Memory B cell (primary cell): ENCODE data around the gene RHEBL1.
A peak's percentile ranks its signal among the peaks of the same experiment; 100 is the strongest.

Experiments
- ATAC-seq: fragments of 150-1000 bp; cut with Tn5 transposase; 2 replicates; pipeline ENCODE4 v1.10.0; 2021; ENCODE audit warnings: low read depth, mild to moderate bottlenecking, moderate library complexity
- DNase-seq, 2 donors: peaks; one replicate each; pipeline ENCODE4 v3.0.0; 2022; ENCODE audit warnings: low spot score in 2 of 2
- H3K27ac Mint-ChIP-seq: one replicate; pipeline ENCODE4 v1.8.0; 2022; ENCODE audit warnings: mild to moderate bottlenecking, moderate library complexity, mixed read lengths
- H3K27me3 Mint-ChIP-seq: one replicate; pipeline ENCODE4 v1.8.0; 2022; ENCODE audit warnings: mixed read lengths
- H3K36me3 Mint-ChIP-seq: one replicate; pipeline ENCODE4 v1.8.0; 2022; ENCODE audit warnings: mild to moderate bottlenecking, mixed read lengths
- H3K4me1 Mint-ChIP-seq: one replicate; pipeline ENCODE4 v1.8.0; 2022; ENCODE audit warnings: mixed read lengths
- H3K4me3 Mint-ChIP-seq: one replicate; pipeline ENCODE4 v1.8.0; 2022; ENCODE audit warnings: mild to moderate bottlenecking, moderate library complexity, mixed read lengths
- H3K9me3 Mint-ChIP-seq: one replicate; pipeline ENCODE4 v1.8.0; 2022; ENCODE audit warnings: mixed read lengths

The RHEBL1 gene

DNA sequence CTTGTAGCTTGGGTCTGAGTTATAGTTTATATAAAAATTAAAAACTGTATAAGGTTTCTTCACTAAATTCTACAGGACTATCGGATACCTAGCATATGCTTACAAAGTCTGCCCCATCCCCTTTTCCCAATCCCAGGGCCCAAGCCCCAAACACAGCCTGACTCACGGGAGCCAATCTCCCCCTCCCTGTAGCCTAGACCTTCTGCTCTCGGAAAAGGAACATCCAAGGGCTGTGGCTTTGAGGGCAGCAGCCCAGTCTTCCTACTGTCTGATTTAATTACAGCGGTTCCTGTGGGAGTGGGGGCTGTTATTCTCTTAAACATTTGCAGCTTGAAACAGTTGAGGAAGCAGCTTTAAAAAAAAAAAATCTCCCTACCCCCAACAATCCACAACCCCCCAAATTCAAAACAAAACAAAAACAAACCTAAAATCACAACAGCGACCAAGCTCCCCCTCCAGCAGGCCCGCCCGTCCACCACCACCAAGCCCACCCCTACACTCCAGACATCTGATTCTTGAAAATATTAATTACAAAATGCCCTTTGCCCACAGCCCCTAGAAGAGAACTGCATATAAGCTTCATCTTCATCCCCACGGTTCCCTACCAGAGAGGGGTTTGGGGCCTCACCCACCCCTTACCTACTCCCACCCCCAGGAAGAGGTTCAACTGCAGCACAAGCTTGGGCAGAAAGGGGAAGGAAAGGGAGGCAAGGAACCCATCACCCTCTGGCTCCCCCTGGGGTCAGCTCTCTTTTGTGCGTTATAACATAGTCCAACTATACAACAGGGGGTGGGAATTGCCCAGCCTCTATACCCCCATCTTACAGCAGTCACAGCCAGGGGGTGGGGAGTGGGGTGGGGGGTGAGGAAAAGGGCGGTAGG is 50.1 kb downstream of the RHEBL1 start:
- Mint-ChIP-seq H3K4me3 (peak overlapping the region; percentile 75), H3K27ac (peak overlapping the region; percentile 100), H3K27me3 (no peaks in the 10 kb centered on the region), H3K4me1 (peaks cover 24% of the 10 kb centered on the region), H3K36me3 (peaks cover 23% of the 10 kb centered on the region), H3K9me3 (no peaks in the 10 kb centered on the region)
- DNase-seq (peak in 1 of 2 donors; percentile 43), ATAC-seq (no peak)

DNA sequence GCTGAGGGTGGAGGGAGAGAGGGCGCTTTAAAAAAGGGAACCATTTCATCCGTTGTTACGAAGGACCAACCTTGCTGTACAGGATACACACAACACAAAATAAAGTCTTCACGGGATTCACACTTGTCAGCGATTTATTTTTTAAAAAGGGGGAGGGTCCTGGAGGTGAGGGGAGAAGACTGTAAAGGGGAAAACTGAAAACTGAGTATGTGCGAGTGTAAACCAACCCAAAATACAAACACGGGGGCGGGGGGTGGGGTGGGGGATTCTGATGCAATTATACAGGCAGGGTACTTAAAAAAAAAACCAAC is 50.7 kb downstream of the RHEBL1 start:
- peak overlapping the region; percentile 97 for H3K4me3 Mint-ChIP-seq
- no peaks in the 10 kb centered on the region for H3K27me3 Mint-ChIP-seq
- H3K36me3 Mint-ChIP-seq: peaks cover 22% of the 10 kb centered on the region
- H3K27ac Mint-ChIP-seq: peak overlapping the region; percentile 100
- DNase-seq (no peak), ATAC-seq (peak; percentile 60)
- H3K4me1 Mint-ChIP-seq: peaks cover 24% of the 10 kb centered on the region
- H3K9me3 Mint-ChIP-seq: no peaks in the 10 kb centered on the region

DNA sequence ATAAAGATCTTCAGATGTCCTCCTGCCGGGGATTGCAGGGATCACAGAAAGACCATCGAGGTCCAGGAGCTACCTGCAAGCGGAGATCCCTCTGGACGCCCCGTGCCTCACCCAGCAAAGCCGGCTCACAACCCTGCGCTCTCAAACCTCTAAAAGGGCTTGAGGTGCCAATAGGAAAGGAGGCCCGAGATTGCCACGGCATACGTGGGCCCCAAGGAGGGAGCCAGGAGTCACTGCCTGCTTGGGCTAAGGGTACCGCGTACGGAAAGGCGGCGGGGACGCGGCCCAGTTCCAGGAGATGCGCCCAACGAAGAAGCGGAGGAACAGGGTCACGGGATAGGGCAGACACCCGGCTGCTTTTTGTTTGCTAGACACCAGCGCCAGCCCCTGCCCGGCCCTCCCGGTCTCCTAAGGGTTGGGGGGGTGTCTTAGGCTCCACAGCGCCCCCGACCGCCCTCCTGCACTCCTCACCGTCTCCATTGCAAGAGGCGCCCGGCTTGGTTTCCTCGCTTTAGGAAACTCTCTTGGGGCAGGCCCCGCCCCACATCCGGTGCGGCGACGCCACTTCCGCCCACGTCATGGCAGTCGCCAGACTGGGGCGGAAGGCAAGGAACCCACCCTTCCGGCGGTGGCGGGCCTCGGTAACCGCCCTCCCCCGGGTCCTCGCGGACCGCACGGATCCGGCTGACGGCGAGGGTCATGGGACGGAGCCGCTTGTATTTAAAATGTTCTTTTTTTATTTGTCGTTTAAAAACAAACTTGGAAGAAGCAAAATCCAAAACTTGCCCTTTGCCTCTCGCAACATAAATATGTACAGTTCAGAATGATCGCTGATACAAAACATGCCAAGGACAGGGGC is 51.3 kb downstream of the RHEBL1 start, which contains the start of gene PRKAG1:
Gene PRKAG1 (minus strand): TSS at position 516 of the 859 bp plus-strand sequence. CDS start 36 bp downstream, at position 480.
- Mint-ChIP-seq H3K4me1 (peaks cover 24% of the 10 kb centered on the region), H3K36me3 (peaks cover 22% of the 10 kb centered on the region), H3K9me3 (no peaks in the 10 kb centered on the region), H3K27ac (peak within 1 kb of the TSS; percentile 100), H3K4me3 (peak within 1 kb of the TSS; percentile 97), H3K27me3 (no peaks in the 10 kb centered on the region)
- DNase-seq (peak; percentile 96), ATAC-seq (peak; percentile 88)

DNA sequence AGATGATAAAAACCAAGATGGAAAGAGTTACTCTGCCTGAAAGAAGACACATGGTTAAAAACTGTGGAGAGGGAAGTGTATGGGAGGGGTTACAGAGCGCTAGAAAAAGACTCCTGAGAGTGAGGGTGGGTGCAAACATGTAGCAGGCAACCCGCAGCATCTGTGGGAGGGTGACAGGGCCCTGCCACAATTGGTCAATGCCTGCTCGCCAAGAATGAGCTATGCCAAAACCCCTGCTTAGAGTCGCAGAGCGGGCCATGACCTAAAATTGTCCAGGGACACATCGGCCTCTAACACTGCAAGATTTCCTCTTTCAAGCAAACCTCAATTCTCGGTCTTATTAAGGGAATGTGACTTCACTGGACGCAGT is 51.9 kb downstream of the RHEBL1 start:
- H3K27me3 Mint-ChIP-seq: no peaks in the 10 kb centered on the region
- no peak for DNase-seq
- peak overlapping the region; percentile 97 for H3K4me3 Mint-ChIP-seq
- peaks cover 22% of the 10 kb centered on the region for H3K36me3 Mint-ChIP-seq
- H3K27ac Mint-ChIP-seq: peak overlapping the region; percentile 100
- no peak for ATAC-seq
- peaks cover 24% of the 10 kb centered on the region for H3K4me1 Mint-ChIP-seq
- H3K9me3 Mint-ChIP-seq: no peaks in the 10 kb centered on the region

DNA sequence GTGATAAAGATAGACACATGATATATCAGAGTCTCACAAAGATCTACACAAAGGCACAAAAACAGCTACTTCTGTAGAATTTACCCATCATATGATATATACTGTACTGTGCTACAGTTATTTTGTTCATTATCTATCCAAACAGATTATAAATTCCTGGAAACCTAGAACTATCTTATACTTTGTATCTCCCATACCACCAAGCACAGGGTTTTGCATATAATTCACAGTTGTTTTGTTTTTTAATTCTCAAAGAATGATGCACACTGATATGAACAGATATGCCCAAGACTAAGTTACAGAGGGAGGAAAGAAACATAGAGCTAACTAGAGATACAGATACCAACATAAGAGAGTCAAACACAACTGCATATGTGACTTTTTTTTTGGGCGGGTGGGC is 54.6 kb downstream of the RHEBL1 start:
- no peak for ATAC-seq
- no peaks in the 10 kb centered on the region for H3K27me3 Mint-ChIP-seq
- no peak overlapping the region for H3K27ac Mint-ChIP-seq
- H3K9me3 Mint-ChIP-seq: no peaks in the 10 kb centered on the region
- peaks cover 18% of the 10 kb centered on the region for H3K36me3 Mint-ChIP-seq
- DNase-seq: no peak
- H3K4me3 Mint-ChIP-seq: no peak overlapping the region
- H3K4me1 Mint-ChIP-seq: peaks cover 24% of the 10 kb centered on the region
